Suppressor macrophage (primary cell): ENCODE results near the gene ARHGAP4.
A peak's percentile ranks its signal among the peaks of the same experiment; 100 is the strongest.

Source experiments
- DNase-seq, 4 experiments: peaks; one replicate each; pipeline ENCODE4 v3.0.0-alpha.2; 2020 to 2022
- total RNA-seq, 17 experiments: gene quantifications; one replicate each; lab custom pipeline; 2026; ENCODE audit warnings: mixed read lengths in 6 of 17, inconsistent platforms in 3 of 17; lab: John Stamatoyannopoulos, UW

Gene ARHGAP4
- total RNA-seq: 53.0 to 259 (median 141) reads per million in 17 experiments

GRCh38 chrX:153925739-153926551 lies at the start of gene ARHGAP4:
ARHGAP4 (minus strand) TSS chrX:153926264; CDS start chrX:153926202, 62 bp downstream.
- peak; percentile 56 to 85 (median 75) for DNase-seq

- DNase-seq: peak in 3 of 4 experiments; percentile 31 to 38 (median 38)
Observed at GRCh38 chrX:153974726-153975286, 48.7 kb upstream of the ARHGAP4 start.

GRCh38 chrX:153974003-153974725 lies 48.1 kb upstream of the ARHGAP4 start:
- DNase-seq: peak; percentile 47 to 74 (median 68)

- DNase-seq: no peak
Observed at GRCh38 chrX:153973127-153974002, 47.3 kb upstream of the ARHGAP4 start.

GRCh38 chrX:153972368-153973126 lies 46.5 kb upstream of the ARHGAP4 start, which contains the start of gene TMEM187:
TMEM187 (plus strand) TSS chrX:153972754; CDS start chrX:153982063, 9,309 bp downstream.
- DNase-seq: peak; percentile 91 to 95 (median 94)

- peak; percentile 91 to 95 (median 93) for DNase-seq
Observed at GRCh38 chrX:153971450-153972367, 45.6 kb upstream of the ARHGAP4 start, which contains the start of gene HCFC1. HCFC1 (minus strand) TSS chrX:153971818; CDS start chrX:153970840, 978 bp downstream.

GRCh38 chrX:153971124-153971449 lies 45.0 kb upstream of the ARHGAP4 start:
- peak; percentile 89 to 95 (median 94) for DNase-seq

GRCh38 chrX:153970357-153971123 lies 44.5 kb upstream of the ARHGAP4 start:
- DNase-seq: peak in 1 of 4 experiments; percentile 24

- peak in 1 of 4 experiments; percentile 18 for DNase-seq
Observed at GRCh38 chrX:153969904-153970356, 43.9 kb upstream of the ARHGAP4 start.

- no peak for DNase-seq
Observed at GRCh38 chrX:153969125-153969903, 43.2 kb upstream of the ARHGAP4 start.

GRCh38 chrX:153968754-153969124 lies 42.7 kb upstream of the ARHGAP4 start:
- peak in 1 of 4 experiments; percentile 30 for DNase-seq

GRCh38 chrX:153968255-153968654 lies 42.2 kb upstream of the ARHGAP4 start:
- no peak for DNase-seq

- DNase-seq: peak in 3 of 4 experiments; percentile 45 to 57 (median 49)
Observed at GRCh38 chrX:153967536-153968224, 41.6 kb upstream of the ARHGAP4 start.

- no peak for DNase-seq
Observed at GRCh38 chrX:153966841-153967535, 40.9 kb upstream of the ARHGAP4 start.

- DNase-seq: no peak
Observed at GRCh38 chrX:153966283-153966688, 40.2 kb upstream of the ARHGAP4 start.

- no peak for DNase-seq
Observed at GRCh38 chrX:153965406-153965805, 39.3 kb upstream of the ARHGAP4 start.

GRCh38 chrX:153964105-153964504 lies 38.0 kb upstream of the ARHGAP4 start:
- no peak for DNase-seq
